Esophagus squamous epithelium (tissue), 4 donors: ENCODE results near the gene GFI1B.

Source experiments
- POLR2A ChIP-seq, 4 donors: fragments of 450-650 bp; IDR thresholded peaks; one replicate each; pipeline ENCODE4 v1.6.1; 2017; ENCODE audit warnings: antibody characterized with exemption in 4 of 4, mild to moderate bottlenecking in 4 of 4, moderate library complexity in 3 of 4
- TF ChIP-seq, protein P1 (sequence below), 6 experiments: fragments of 450-650 bp in 4 of 6; fragments of 200-600 bp in 2 of 6; sonication (generic) in 2 of 6; IDR thresholded peaks; one replicate each; pipeline ENCODE4 v1.5.1; 2016 to 2019; ENCODE audit warnings: antibody characterized with exemption in 6 of 6, mild to moderate bottlenecking in 4 of 6, moderate library complexity in 4 of 6

DNA sequence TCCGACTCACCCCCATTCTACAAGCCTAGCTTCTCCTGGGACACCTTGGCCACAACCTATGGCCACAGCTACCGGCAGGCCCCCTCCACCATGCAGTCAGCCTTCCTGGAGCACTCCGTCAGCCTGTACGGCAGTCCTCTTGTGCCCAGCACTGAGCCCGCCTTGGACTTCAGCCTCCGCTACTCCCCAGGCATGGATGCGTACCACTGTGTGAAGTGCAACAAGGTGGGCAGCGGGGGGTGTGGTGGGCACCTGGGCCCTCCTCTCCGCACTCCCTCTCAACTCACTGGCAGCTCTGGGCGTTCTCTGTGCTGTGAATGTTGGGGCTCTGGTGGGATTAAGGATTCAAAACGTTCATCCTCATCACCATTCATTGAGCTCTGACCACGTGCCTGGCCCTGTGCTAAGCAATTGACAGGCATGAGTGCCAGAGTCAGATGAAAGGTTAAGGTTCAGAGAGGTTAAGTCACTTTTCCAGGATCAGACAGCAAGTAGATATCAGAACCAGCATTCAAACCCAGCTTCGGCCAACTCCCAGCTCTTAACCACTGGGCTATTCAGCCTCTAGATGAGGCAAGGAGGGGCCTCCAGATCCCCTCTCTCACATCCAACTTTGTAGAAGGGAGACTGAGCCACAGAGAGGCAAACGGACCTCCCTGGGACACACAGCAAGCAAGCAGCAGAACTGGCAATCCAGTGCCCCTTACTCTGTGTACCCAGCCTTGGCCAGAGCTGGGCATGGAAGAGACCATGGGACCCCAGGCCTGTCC is 9.9 kb downstream of the GFI1B start:
- TF ChIP-seq, protein P1, sequence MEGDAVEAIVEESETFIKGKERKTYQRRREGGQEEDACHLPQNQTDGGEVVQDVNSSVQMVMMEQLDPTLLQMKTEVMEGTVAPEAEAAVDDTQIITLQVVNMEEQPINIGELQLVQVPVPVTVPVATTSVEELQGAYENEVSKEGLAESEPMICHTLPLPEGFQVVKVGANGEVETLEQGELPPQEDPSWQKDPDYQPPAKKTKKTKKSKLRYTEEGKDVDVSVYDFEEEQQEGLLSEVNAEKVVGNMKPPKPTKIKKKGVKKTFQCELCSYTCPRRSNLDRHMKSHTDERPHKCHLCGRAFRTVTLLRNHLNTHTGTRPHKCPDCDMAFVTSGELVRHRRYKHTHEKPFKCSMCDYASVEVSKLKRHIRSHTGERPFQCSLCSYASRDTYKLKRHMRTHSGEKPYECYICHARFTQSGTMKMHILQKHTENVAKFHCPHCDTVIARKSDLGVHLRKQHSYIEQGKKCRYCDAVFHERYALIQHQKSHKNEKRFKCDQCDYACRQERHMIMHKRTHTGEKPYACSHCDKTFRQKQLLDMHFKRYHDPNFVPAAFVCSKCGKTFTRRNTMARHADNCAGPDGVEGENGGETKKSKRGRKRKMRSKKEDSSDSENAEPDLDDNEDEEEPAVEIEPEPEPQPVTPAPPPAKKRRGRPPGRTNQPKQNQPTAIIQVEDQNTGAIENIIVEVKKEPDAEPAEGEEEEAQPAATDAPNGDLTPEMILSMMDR (IDR thresholded peaks at IDR 0.05) = no peak
- no peak for TF ChIP-seq POLR2A (IDR thresholded peaks at IDR 0.05)
